ENCODE data around the gene TBP. TPM values are rescaled to one million over a fixed set of nuclear protein-coding genes. Genes with fewer than 3 reads are reported as not detected.
"Not testable (repeated sequence)": the region's sequence is repeated elsewhere in the genome, so short reads cannot be mapped to it uniquely, and the experiment has no call there.

Gene TBP
- total RNA-seq, 1 experiment from 2014 or later = 15.7 TPM

DNA sequence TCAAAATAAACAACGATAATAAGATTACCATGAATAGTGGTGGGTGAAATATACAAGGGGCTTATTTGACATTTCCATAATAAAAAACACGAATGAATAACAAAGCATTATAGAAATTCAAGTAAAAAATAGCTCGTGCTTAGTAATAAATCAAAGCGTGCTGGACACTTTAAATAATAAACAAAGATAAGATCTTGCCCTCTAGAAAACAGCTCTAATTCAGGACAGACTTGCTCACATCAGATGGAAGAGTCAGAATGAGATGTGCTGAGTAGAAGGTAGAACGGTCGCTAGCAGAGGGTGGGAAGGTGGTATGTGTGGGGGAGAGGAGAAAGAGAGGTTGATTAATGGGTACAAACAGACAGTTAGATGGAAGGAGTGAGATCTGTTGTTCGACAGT, 28.4 kb upstream of the TBP start:
- no peak overlapping the region for H3K4me3 ChIP-seq (ENCODE audit: low read length)
- no peaks in the 10 kb centered on the region for H3K9me3 ChIP-seq (ENCODE audit: low read length)
- H3K36me3 ChIP-seq (ENCODE audit: low read depth, low read length) = no peaks in the 10 kb centered on the region
- no peak overlapping the region for H3K4me2 ChIP-seq (ENCODE audit: low read length)
- no peaks in the 10 kb centered on the region for H3K4me1 ChIP-seq (ENCODE audit: insufficient read depth, low read length)
- H3K27ac ChIP-seq (ENCODE audit: low read length) = no peak overlapping the region
- H3F3A ChIP-seq (ENCODE audit: low read length, unreplicated experiment) = no peaks in the 10 kb centered on the region
- ATAC-seq (no peak), DNase-seq (no peak)
- H2AFZ ChIP-seq (ENCODE audit: low read length) = no peak overlapping the region
- intact Hi-C loops (cut with micrococcal nuclease) = loop anchor here (5.0 kb wide), 1 partner anchor 1633 kb away; no protein-coding TSS in a partner anchor
- H3K27me3 ChIP-seq (ENCODE audit: low read length) = no peaks in the 10 kb centered on the region
- ChIA-PET POLR2A (ENCODE audit: unreplicated experiment) (no interaction called here), CTCF (no interaction called here)
- TF ChIP-seq, protein P1, sequence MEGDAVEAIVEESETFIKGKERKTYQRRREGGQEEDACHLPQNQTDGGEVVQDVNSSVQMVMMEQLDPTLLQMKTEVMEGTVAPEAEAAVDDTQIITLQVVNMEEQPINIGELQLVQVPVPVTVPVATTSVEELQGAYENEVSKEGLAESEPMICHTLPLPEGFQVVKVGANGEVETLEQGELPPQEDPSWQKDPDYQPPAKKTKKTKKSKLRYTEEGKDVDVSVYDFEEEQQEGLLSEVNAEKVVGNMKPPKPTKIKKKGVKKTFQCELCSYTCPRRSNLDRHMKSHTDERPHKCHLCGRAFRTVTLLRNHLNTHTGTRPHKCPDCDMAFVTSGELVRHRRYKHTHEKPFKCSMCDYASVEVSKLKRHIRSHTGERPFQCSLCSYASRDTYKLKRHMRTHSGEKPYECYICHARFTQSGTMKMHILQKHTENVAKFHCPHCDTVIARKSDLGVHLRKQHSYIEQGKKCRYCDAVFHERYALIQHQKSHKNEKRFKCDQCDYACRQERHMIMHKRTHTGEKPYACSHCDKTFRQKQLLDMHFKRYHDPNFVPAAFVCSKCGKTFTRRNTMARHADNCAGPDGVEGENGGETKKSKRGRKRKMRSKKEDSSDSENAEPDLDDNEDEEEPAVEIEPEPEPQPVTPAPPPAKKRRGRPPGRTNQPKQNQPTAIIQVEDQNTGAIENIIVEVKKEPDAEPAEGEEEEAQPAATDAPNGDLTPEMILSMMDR (conservative IDR thresholded peaks at IDR 0.05; ENCODE audit: low read depth, low read length) = no peak
- TF ChIP-seq EZH2 (IDR thresholded peaks at IDR 0.05; ENCODE audit: low read length, unreplicated experiment) (no peak), EZH2phosphoT487 (IDR thresholded peaks at IDR 0.05; ENCODE audit: borderline replicate concordance, low read length) (no peak)
- H3K9ac ChIP-seq (ENCODE audit: low read length) = no peak overlapping the region
- no peaks in the 10 kb centered on the region for H4K20me1 ChIP-seq (ENCODE audit: low read length)
- H3K9me2 ChIP-seq (replicated peaks; ENCODE audit: low read length) = no peaks in the 10 kb centered on the region
- no TSS peak for BruUV-seq (replicated peaks)
- H3K79me2 ChIP-seq (ENCODE audit: low read length) = no peaks in the 10 kb centered on the region

DNA sequence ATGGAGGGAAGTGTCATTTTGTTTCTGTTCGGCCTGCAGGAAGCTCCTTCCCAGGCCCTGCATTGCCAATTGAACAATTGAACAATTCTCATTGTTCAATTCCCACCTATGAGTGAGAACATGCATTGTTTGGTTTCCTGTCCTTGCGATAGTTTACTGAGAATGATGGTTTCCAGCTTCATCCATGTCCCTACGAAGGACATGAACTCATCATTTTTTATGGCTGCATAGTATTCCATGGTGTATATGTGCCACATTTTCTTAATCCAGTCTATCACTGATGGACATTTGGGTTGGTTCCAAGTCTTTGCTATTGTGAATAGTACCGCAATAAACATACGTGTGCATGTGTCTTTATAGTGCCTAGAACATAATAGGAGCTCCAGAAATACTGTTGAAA, 26.2 kb upstream of the TBP start:
- H3K9me3 ChIP-seq (ENCODE audit: low read length); H3K4me3 ChIP-seq (ENCODE audit: low read length); H3K9ac ChIP-seq (ENCODE audit: low read length); H3K27me3 ChIP-seq (ENCODE audit: low read length); POLR2A ChIA-PET (ENCODE audit: unreplicated experiment); ATAC-seq; H3K79me2 ChIP-seq (ENCODE audit: low read length); H4K20me1 ChIP-seq (ENCODE audit: low read length); CTCF ChIA-PET; BruUV-seq (replicated peaks); H2AFZ ChIP-seq (ENCODE audit: low read length); H3K9me2 ChIP-seq (replicated peaks; ENCODE audit: low read length); H3K4me1 ChIP-seq (ENCODE audit: insufficient read depth, low read length); DNase-seq; H3K27ac ChIP-seq (ENCODE audit: low read length); H3F3A ChIP-seq (ENCODE audit: low read length, unreplicated experiment); H3K4me2 ChIP-seq (ENCODE audit: low read length); H3K36me3 ChIP-seq (ENCODE audit: low read depth, low read length): not testable (repeated sequence)
- intact Hi-C loops (cut with micrococcal nuclease) = loop anchor here (5.0 kb wide), 1 partner anchor 1636 kb away; no protein-coding TSS in a partner anchor

DNA sequence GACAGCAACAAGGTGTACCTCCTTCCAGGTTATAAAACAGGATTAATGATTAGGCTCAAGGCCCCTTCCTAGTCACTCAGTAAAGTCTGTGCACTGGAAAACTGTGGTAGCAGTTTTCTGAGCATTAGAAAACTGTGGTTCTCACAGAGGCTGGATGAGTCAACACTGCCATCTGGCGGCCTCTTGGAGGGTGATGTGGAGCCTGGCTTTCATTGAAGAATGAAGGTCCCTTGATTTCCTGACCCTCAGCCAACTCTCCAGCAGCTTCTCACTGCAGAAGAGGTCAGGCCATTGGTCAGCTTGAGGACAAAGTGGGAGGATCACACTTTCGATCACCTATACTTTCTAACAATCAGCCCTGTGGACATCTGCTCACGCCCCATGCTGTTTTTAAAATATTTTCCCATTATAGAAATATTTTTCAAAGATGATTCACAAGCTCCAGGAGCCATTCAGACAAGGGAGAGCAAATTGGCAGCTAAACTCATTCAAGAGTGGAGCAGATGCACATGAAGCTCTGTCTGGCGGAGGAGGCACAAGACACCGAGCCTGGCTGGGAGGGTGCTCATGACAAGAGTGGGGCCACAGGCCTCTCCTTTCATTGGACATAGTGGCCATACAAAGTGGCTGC, 24.2 kb upstream of the TBP start:
- Histone ChIP-seq H3K9me2 (replicated peaks; ENCODE audit: low read length) (no peaks in the 10 kb centered on the region), H3K4me2 (ENCODE audit: low read length) (no peak overlapping the region), H3K9ac (ENCODE audit: low read length) (no peak overlapping the region), H3K4me1 (ENCODE audit: insufficient read depth, low read length) (no peaks in the 10 kb centered on the region), H3K36me3 (ENCODE audit: low read depth, low read length) (peaks cover 12% of the 10 kb centered on the region), H3K4me3 (ENCODE audit: low read length) (no peak overlapping the region), H3K79me2 (ENCODE audit: low read length) (no peaks in the 10 kb centered on the region), H3K9me3 (ENCODE audit: low read length) (no peaks in the 10 kb centered on the region), H4K20me1 (ENCODE audit: low read length) (no peaks in the 10 kb centered on the region), H3K27me3 (ENCODE audit: low read length) (no peaks in the 10 kb centered on the region), H3K27ac (ENCODE audit: low read length) (no peak overlapping the region), H3F3A (ENCODE audit: low read length, unreplicated experiment) (no peaks in the 10 kb centered on the region), H2AFZ (ENCODE audit: low read length) (no peak overlapping the region)
- DNase-seq (peak; percentile 70), ATAC-seq (peak; percentile 87)
- ChIA-PET POLR2A (ENCODE audit: unreplicated experiment) (no interaction called here), CTCF (interaction anchor here (1.6 to 2.1 kb wide), 2 partner anchors 698 to 740 kb away, joined by 5 to 7 read pairs; no protein-coding TSS in a partner anchor)
- TF ChIP-seq EZH2phosphoT487 (IDR thresholded peaks at IDR 0.05; ENCODE audit: borderline replicate concordance, low read length) = no peak
- TF ChIP-seq EZH2 (IDR thresholded peaks at IDR 0.05; ENCODE audit: low read length, unreplicated experiment) = no peak
- TF ChIP-seq, protein P1 (conservative IDR thresholded peaks at IDR 0.05; ENCODE audit: low read depth, low read length) = peak; percentile 83
- intact Hi-C loops (cut with micrococcal nuclease) = loop anchor here (1.0 to 5.0 kb wide), 3 partner anchors 740 to 1638 kb away; no protein-coding TSS in a partner anchor
- no TSS peak for BruUV-seq (replicated peaks)
